HFFc6 (cell line): ENCODE data around the gene STAMBPL1. TPM values are rescaled to one million over a fixed set of nuclear protein-coding genes. Genes with fewer than 3 reads are reported as not detected.

Source experiments
- DNase-seq: peaks from one replicate; pipeline ENCODE4 v3.0.0-alpha.2; 2018
- H3K27ac Mint-ChIP-seq: 2 replicates; pipeline ENCODE4 v1.8.0; 2020; ENCODE audit warnings: mild to moderate bottlenecking, mixed read lengths
- H3K27me3 Mint-ChIP-seq: 2 replicates; pipeline ENCODE4 v1.8.0; 2021; ENCODE audit warnings: mild to moderate bottlenecking, moderate library complexity, mixed read lengths; ENCODE audit not compliant: insufficient read depth
- H3K36me3 Mint-ChIP-seq: 2 replicates; pipeline ENCODE4 v1.8.0; 2021; ENCODE audit warnings: low read depth, mixed read lengths
- H3K4me1 Mint-ChIP-seq: 2 replicates; pipeline ENCODE4 v1.8.0; 2020; ENCODE audit warnings: low read depth, mixed read lengths
- H3K4me3 Mint-ChIP-seq: 2 replicates; pipeline ENCODE4 v1.8.0; 2020; ENCODE audit warnings: mild to moderate bottlenecking, moderate library complexity, mixed read lengths
- H3K9me3 Mint-ChIP-seq: 2 replicates; pipeline ENCODE4 v1.8.0; 2020; ENCODE audit warnings: mild to moderate bottlenecking, mixed read lengths
- long read RNA-seq: library from polyadenylated mRNA; unstranded; transcript quantifications from one replicate; pipeline ENCODE4 v2.0.0, GENCODE V29; 2019
- total RNA-seq, 6 experiments: library from RNA; stranded (reverse); fragmentation: NEBNext Ultra II Directional; extraction: Animal tissue kit (Norgen Biotek cat#: 25700); gene quantifications; 2 replicates in 1 of 6; 3 replicates in 5 of 6; pipeline ENCODE4 v1.2.3, GENCODE V29; 2021
- TF ChIP-seq, protein P1 (sequence below): fragments of 200-600 bp; sonication (generic); IDR thresholded peaks from 2 replicates; pipeline ENCODE4 v1.5.0; 2021; ENCODE audit warnings: antibody characterized with exemption, mild to moderate bottlenecking

STAMBPL1 gene
- 10 to 100 TPM; 28.8 to 44.9 (median 40.6) TPM for total RNA-seq
- long read RNA-seq, transcript STAMBPL1-203 (11 exons, 2,532 nt): major isoform, 19 of 24 reads
- long read RNA-seq, partial matches to known transcripts: 3 of 24 reads
- long read RNA-seq, other reads (novel, unspliced or antisense): 1 of 24 reads

DNA sequence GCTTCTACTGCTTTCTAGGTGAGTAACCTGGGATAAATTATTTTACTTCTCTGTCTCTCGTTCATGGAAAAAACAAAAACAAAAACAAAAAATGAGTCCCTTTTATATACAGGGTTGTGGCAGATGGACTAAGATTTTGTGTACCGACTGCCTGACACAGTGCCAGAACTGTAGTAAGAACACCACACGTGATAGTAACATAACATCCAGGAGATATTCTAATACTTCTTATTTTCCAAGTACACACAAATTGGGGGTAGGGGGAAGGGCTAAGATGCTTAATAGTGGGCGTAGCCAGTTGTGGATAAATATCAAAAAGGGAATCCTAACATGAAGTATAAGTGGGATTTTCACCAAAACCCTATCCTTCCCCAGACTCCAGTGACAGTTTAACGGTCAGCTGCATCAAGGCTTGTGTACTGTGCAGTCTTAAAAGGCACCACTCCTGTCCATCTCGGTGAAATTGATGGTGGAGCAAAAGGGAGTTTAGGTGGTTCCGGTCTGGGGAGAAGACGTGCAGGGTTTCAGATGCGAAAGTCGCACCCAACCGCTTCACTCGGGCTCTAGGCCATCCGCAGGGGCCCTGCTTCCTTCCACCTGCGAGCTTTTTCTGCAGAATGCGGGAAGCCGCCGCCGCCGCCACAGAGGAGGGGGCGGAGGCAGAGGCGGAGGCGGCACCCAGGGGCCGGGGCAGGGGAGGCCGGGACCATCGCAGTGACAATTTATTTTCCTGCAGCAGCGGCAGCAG, at the start of gene STAMBPL1:
TSS of gene STAMBPL1 (plus strand) at position 712 of the 748 bp plus-strand sequence. CDS start 21,464 bp downstream, outside the sequence.
- DNase-seq: no peak
- H3K9me3 Mint-ChIP-seq: no peaks in the 10 kb centered on the region
- no peaks in the 10 kb centered on the region for H3K27me3 Mint-ChIP-seq
- peaks cover 37% of the 10 kb centered on the region for H3K36me3 Mint-ChIP-seq
- H3K27ac Mint-ChIP-seq: peak within 1 kb of the TSS; percentile 95
- TF ChIP-seq, protein P1, sequence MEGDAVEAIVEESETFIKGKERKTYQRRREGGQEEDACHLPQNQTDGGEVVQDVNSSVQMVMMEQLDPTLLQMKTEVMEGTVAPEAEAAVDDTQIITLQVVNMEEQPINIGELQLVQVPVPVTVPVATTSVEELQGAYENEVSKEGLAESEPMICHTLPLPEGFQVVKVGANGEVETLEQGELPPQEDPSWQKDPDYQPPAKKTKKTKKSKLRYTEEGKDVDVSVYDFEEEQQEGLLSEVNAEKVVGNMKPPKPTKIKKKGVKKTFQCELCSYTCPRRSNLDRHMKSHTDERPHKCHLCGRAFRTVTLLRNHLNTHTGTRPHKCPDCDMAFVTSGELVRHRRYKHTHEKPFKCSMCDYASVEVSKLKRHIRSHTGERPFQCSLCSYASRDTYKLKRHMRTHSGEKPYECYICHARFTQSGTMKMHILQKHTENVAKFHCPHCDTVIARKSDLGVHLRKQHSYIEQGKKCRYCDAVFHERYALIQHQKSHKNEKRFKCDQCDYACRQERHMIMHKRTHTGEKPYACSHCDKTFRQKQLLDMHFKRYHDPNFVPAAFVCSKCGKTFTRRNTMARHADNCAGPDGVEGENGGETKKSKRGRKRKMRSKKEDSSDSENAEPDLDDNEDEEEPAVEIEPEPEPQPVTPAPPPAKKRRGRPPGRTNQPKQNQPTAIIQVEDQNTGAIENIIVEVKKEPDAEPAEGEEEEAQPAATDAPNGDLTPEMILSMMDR: no peak
- peak within 1 kb of the TSS; percentile 98 for H3K4me3 Mint-ChIP-seq
- peaks cover 54% of the 10 kb centered on the region for H3K4me1 Mint-ChIP-seq

DNA sequence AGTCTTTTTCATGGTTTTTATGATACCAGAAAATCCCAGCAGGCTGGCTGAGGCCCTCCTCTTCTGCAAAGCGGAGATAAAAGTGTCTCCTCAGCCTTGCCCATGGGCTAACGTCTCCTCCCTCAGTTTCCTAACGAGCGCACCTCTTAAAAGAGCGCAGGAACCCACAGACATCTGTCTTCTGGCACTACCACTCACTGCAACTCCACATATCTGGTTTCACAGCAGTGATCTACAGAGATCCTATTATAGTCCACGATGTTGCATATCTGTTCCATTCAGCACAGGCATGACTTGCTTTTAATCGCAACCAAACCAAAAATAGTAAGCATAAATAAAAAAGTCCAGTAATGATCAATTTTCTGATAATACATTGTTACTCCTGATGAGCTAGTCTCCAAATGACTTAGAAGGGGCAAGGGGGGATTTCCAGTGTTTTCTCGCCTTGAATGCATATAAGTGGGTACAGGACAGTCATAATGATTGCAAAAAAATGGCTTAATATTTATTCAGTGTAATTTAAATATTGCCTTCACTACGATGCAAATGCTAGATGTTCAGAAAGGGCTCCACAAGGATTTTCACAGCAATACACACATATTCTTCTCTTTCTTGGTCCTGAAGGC, 49.3 kb upstream of the STAMBPL1 start:
- Mint-ChIP-seq H3K27me3 (peaks cover 6% of the 10 kb centered on the region; the same call in 1 of the 2 replicates), H3K4me3 (no peak overlapping the region), H3K9me3 (no peaks in the 10 kb centered on the region), H3K36me3 (no peaks in the 10 kb centered on the region), H3K4me1 (peaks cover 6% of the 10 kb centered on the region; the same call in 1 of the 2 replicates), H3K27ac (no peak overlapping the region)
- no peak for DNase-seq
- TF ChIP-seq, protein P1: no peak

DNA sequence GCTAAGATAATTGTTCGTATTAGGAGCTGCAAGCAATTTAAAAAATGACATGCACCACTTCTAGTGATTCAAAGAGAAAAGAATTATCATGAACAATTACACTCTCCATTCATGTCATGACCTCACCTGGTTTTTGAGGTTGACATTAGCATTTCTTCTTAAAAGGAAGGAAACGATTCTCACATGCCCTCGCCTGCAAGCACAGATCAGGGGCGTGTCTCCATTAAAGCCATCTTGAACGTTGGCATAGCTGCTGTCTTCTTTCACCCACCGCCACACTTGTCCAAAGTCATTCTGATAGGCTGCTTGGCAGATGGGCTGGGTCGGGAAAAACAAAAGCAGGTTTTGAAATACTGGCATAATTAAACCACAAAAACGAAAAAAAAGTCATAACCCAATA, 48.3 kb upstream of the STAMBPL1 start:
- no peaks in the 10 kb centered on the region for H3K9me3 Mint-ChIP-seq
- peaks cover 6% of the 10 kb centered on the region; the same call in 1 of the 2 replicates for H3K4me1 Mint-ChIP-seq
- no peak overlapping the region for H3K27ac Mint-ChIP-seq
- TF ChIP-seq, protein P1: no peak
- no peak for DNase-seq
- no peaks in the 10 kb centered on the region for H3K36me3 Mint-ChIP-seq
- H3K4me3 Mint-ChIP-seq: no peak overlapping the region
- H3K27me3 Mint-ChIP-seq: peaks cover 6% of the 10 kb centered on the region; the same call in 1 of the 2 replicates

DNA sequence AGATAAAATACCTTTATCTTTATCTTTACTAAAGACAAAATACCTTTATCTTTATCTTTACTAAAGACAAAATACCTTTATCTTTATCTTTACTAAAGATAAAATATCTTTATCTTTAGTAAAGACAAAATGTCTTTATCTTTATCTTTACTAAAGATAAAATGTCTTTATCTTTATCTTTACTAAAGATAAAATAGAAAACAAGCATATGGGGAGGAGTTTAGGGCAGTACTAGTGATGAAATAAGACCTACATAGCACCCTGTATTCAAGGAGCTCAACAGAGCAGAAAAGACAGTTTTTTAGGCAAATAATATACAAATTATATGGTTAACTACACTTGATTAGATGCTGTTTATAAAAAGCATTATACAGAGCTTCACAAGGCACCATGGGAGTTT, 47.7 kb upstream of the STAMBPL1 start:
- TF ChIP-seq, protein P1: no peak
- no peaks in the 10 kb centered on the region for H3K36me3 Mint-ChIP-seq
- DNase-seq: no peak
- H3K9me3 Mint-ChIP-seq: no peaks in the 10 kb centered on the region
- H3K4me3 Mint-ChIP-seq: no peak overlapping the region
- H3K27ac Mint-ChIP-seq: no peak overlapping the region
- peaks cover 6% of the 10 kb centered on the region; the same call in 1 of the 2 replicates for H3K27me3 Mint-ChIP-seq
- H3K4me1 Mint-ChIP-seq: peaks cover 6% of the 10 kb centered on the region; the same call in 1 of the 2 replicates

DNA sequence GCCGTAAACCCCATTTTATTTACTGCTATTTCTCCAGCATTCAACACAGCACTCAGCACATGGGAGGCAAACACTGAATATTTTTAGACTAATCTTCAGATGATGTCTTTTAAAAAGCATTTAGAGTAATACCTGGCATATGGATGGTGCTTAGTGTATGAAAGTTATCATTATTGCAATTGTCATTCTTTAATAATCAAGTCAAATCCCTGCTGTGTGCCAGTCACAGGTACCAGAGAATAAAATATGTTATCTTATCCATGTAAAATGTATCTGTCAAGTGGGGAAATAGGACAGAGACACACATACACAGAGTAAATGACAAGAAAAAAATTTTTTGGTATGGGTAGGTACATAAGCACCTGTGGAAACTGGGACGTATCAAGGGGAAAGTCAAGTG, 46.9 kb upstream of the STAMBPL1 start:
- Mint-ChIP-seq H3K36me3 (no peaks in the 10 kb centered on the region), H3K27ac (no peak overlapping the region), H3K4me1 (peaks cover 5% of the 10 kb centered on the region; the same call in 1 of the 2 replicates), H3K9me3 (no peaks in the 10 kb centered on the region), H3K4me3 (no peak overlapping the region), H3K27me3 (peaks cover 6% of the 10 kb centered on the region; the same call in 1 of the 2 replicates)
- TF ChIP-seq, protein P1: no peak
- no peak for DNase-seq
